GM18951 (cell line): ENCODE results near the gene KDM2A.

ENCODE experiments used
- POLR2A ChIP-seq: IDR thresholded peaks from 4 replicates; pipeline ENCODE4 v1.6.1; 2011; ENCODE audit warnings: mild to moderate bottlenecking; ENCODE audit not compliant: insufficient read length, insufficient read depth; ENCODE audit errors: extremely low read depth
- in situ Hi-C: fragments of 300-500 bp; cut with MboI; formaldehyde crosslinking; loops from one replicate; pipeline ENCODE4 v1.12.0; 2022; ENCODE audit warnings: low sequenced_read_pairs, mixed read lengths, inconsistent platforms; ENCODE audit not compliant: unreplicated experiment

Gene KDM2A

DNA sequence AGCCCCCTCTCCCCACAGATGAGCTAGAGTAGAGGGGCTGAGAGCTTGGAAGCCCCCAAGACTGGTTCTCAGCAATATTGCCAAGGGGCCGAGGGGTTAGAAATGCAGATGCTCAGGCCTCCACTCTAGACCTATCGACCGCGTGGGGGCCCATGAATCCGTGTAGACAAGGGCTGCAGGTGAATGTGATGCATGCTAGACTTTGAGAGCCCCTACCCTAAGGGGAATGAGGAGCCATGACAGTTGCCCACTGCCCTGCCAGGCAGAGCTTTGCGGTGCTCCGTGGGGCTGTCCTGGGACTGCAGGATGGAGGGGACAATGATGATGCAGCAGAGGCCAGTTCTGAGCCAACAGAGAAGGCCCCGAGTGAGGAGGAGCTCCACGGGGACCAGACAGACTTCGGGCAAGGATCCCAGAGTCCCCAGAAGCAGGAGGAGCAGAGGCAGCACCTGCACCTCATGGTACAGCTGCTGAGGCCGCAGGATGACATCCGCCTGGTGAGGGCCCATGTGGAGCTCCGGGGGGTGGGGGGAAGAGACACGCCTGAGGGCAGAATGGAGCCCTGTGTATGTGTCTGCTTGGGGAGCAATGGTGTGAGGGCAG, 185.5 kb downstream of the KDM2A start:
- TF ChIP-seq POLR2A: no peak
- in situ Hi-C loops: no loop called here

DNA sequence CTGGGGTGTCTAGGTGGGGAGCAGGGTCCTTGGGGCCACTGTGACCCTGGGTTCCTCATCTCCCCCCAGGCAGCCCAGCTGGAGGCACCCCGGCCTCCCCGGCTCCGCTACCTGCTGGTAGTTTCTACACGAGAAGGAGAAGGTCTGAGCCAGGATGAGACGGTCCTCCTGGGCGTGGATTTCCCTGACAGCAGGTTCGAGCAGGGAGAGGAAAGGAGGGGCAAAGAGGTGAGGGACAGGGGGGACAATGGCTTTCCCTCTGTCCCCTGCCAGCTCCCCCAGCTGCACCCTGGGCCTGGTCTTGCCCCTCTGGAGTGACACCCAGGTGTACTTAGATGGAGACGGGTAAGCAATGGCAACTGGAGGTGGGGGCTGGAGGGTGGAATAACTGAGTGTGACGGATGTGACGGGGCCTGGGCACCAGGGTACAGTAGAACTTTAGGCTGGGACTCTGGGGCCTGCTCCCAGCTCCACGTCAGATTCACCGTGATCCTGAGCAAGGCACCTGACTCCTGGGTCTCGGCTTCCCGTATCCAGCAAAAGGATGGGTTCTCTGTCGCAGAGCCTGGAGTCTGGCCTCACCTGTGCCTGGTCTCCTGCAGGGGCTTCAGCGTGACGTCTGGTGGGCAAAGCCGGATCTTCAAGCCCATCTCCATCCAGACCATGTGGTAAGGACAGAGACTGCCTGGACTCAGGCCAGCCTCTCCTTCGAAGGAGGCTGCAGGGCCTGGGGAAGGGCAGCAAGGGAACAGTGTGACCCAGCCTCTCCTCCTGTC, 187.9 kb downstream of the KDM2A start:
- no peak for TF ChIP-seq POLR2A
- in situ Hi-C loops: no loop called here

DNA sequence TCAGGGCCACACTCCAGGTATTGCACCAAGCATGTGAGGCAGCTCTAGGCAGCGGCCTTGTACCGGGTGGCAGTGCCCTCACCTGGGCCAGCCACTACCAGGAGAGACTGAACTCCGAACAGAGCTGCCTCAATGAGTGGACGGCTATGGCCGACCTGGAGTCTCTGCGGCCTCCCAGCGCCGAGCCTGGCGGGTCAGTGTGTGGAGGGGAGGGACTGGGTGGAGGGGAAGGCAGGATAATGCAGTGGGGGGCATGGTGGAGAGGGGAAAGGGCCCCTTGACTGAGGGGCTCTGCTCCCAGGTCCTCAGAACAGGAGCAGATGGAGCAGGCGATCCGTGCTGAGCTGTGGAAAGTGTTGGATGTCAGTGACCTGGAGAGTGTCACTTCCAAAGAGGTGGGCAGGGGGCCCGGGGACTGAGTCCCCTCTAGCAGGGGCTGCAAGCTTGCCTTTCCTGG, 188.5 kb downstream of the KDM2A start:
- TF ChIP-seq POLR2A: no peak
- in situ Hi-C loops: no loop called here
